Right ventricle myocardium inferior (tissue), 1 donor: ENCODE measurements around the gene KCNT2. TPM values are rescaled to one million over a fixed set of nuclear protein-coding genes. Genes with fewer than 3 reads are reported as not detected.

Source experiments
- ATAC-seq: fragments of 200-7000 bp; cut with Tn5 transposase; one replicate; pipeline ENCODE4 v1.9.1; 2020; ENCODE audit warnings: mild to moderate bottlenecking, moderate library complexity
- DNase-seq: peaks from one replicate; pipeline ENCODE4 v3.0.0; 2021; ENCODE audit errors: missing footprints
- intact Hi-C: fragments of 100-400 bp; cut with DNase I; formaldehyde crosslinking; loops from one replicate; pipeline ENCODE4 v1.11.0; 2022
- microRNA-seq: library from miRNA; unstranded; fragments of <30 nt; microRNA quantifications from one replicate; pipeline ENCODE4 v1.2.0, GENCODE V29; 2020
- total RNA-seq: library from RNA; stranded (reverse); fragmentation: NEBNext Ultra II Directional; extraction: Animal tissue kit (Norgen Biotek cat#: 25700); gene quantifications from one replicate; pipeline ENCODE4 v1.2.1, GENCODE V29; 2021
- donor health status: DM: no; HTN: yes; CAD: no; lungs with severe emphysema.

Gene KCNT2
- total RNA-seq, 1 donor from 2014 or later, result 0.81 TPM

DNA sequence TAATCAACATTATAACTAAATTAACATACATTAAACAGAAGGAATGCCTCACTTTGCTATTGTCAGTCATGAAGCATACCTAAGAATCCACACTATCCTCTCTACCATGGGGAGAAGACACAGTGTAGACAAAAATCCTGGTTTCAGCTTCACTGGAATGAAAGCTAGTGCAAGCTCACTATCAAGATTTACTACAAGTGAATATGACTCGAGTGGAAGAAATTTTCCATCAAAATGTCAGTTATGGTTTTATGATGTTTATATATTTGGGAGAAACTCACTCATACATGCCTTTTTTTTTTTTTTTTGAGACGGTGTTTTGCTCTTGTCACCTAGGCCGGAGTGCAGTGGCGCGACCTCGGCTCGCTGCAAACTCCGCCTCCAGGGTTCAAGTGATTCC lies 424.3 kb downstream of the KCNT2 start:
- intact Hi-C loops, result no loop called here
- DNase-seq (no peak), ATAC-seq (no peak)

DNA sequence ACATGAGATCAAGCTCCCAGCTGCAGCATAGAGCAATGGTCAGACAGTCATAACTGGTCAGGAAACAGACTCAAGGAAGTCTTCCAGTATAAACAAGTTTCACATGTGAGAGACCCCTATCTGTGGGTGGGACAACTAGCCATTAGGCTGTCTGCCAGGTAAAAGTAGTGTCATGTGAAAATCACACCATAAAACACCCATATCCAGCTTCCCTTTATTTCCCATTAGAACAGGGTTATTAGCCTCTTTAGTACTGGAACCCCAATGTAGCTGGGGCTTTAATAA lies 426.7 kb downstream of the KCNT2 start:
- no peak for ATAC-seq
- no peak for DNase-seq
- intact Hi-C loops, result no loop called here

- DNase-seq (no peak), ATAC-seq (no peak)
- intact Hi-C loops, result no loop called here
Measured at GRCh38 chr1:196180847-196181593, 427.2 kb downstream of the KCNT2 start.

DNA sequence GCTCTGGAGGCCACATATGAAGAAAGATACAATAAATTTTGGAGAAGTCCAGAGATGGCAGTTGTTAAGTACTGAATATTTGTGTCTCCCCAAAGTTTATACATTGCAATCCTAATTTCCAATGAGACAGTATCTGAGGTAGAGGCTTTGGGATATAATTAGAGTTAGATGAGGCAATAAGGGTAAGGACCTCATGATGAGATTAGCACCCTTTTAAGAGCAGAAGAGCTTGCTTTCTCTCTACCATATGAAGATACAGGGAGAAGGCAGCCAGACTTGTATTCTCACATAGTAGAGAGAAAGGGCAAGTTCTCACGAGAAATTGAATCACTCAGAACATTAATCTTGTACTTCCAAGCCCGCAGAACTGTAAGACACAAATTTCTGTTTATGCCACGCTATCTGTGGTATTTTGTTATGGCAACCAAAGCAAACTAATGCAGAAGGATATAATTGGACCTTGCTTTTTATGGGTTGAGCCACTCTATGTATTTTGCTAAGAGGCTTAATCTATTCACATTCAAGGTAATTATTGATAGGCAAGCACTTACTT lies 430.1 kb downstream of the KCNT2 start:
- ATAC-seq, result no peak
- no peak for DNase-seq
- intact Hi-C loops, result no loop called here

Small RNA genes lying within 50 kb of the gene (microRNA-seq; reads per million reads assigned to microRNA genes)
- not detected for gene MIR4735

Other genes starting within 250 kb of the KCNT2 start
- gene CFH, start 43.6 kb upstream of the KCNT2 start, total RNA-seq, result 39.6 TPM
- not detected for gene CFHR3, start 166.4 kb upstream of the KCNT2 start, total RNA-seq
- gene CFHR1, start 211.3 kb upstream of the KCNT2 start, total RNA-seq, result not detected